ENCODE measurements around the gene ARFGAP2. TPM values are rescaled to one million over a fixed set of nuclear protein-coding genes. Genes with fewer than 3 reads are reported as not detected.

Gene ARFGAP2
- total and polyA plus RNA-seq, 12 donors: 72.3 to 411 (median 104) TPM

- H3K27me3 ChIP-seq: no peaks in the 10 kb centered on the region
- peaks cover 37 to 47% of the 10 kb centered on the region in 2 donors for H3K4me1 ChIP-seq (replicated peaks in 1 of 2)
- peak overlapping the region; percentile 60 to 96 (median 85) for H3K27ac ChIP-seq
- intact Hi-C loops (cut with DNase I): loop anchor here (5.0 to 10.0 kb wide), 2 partner anchors 75 to 78 kb away; no protein-coding TSS in a partner anchor
- TF ChIP-seq POLR2A (IDR thresholded peaks at IDR 0.05) (peak in 1 of 2 donors; percentile 54), CTCF (IDR thresholded peaks at IDR 0.05) (peak in 2 of 6 experiments; percentile 1 to 33)
- WGBS, 4 donors: 1 to 2% (median 1%) methylated on average over 32 to 63 of the region's 63 CpGs
- H3K4me3 ChIP-seq: peak overlapping the region in 2 of 4 donors; percentile 54 to 69
- H3K9me3 ChIP-seq (replicated peaks in 1 of 3): no peaks in the 10 kb centered on the region
- peak; percentile 67 to 82 (median 76) for DNase-seq
- no peaks in the 10 kb centered on the region for H3K36me3 ChIP-seq (replicated peaks in 1 of 2)
Observed at GRCh38 chr11:47186700-47187695, 10.3 kb upstream of the ARFGAP2 start.

GRCh38 chr11:47186076-47186699 lies 9.5 kb upstream of the ARFGAP2 start, which contains the start of gene PACSIN3:
Gene PACSIN3 (minus strand): TSS chr11:47186434. CDS start chr11:47182727, 3,707 bp downstream.
- intact Hi-C loops (cut with DNase I): loop anchor here (5.0 to 10.0 kb wide), 2 partner anchors 76 to 79 kb away; no protein-coding TSS in a partner anchor
- 0 to 1% methylated on average over 73 to 80 of the region's 80 CpGs; no CpG with 5 or more reads in 2 of the 4 donors for WGBS, 4 donors
- peak within 1 kb of the TSS; percentile 54 to 78 (median 62) for H3K4me3 ChIP-seq
- H3K9me3 ChIP-seq (replicated peaks in 1 of 3): no peaks in the 10 kb centered on the region
- H3K27me3 ChIP-seq: no peaks in the 10 kb centered on the region
- peak in 2 of 6 experiments; percentile 9 to 29 for TF ChIP-seq CTCF (IDR thresholded peaks at IDR 0.05)
- peak in 1 of 2 donors; percentile 6 for TF ChIP-seq POLR2A (IDR thresholded peaks at IDR 0.05)
- DNase-seq: peak in 5 of 7 donors; percentile 41 to 71 (median 55)
- H3K36me3 ChIP-seq (replicated peaks in 1 of 2): no peaks in the 10 kb centered on the region
- H3K27ac ChIP-seq: peak within 1 kb of the TSS; percentile 85 to 96 (median 91)
- peaks cover 37 to 47% of the 10 kb centered on the region in 2 donors for H3K4me1 ChIP-seq (replicated peaks in 1 of 2)

- Histone ChIP-seq H3K27ac (peak overlapping the region; percentile 85 to 96 (median 91)), H3K9me3 (replicated peaks in 1 of 3) (no peaks in the 10 kb centered on the region), H3K36me3 (replicated peaks in 1 of 2) (peaks cover 0 to 1% of the 10 kb centered on the region in 2 donors), H3K4me1 (replicated peaks in 1 of 2) (peaks cover 37 to 47% of the 10 kb centered on the region in 2 donors), H3K4me3 (peak overlapping the region; percentile 54 to 78 (median 62)), H3K27me3 (no peaks in the 10 kb centered on the region)
- peak; percentile 85 to 89 (median 86) for DNase-seq
- intact Hi-C loops (cut with DNase I): loop anchor here (5.0 to 10.0 kb wide), 2 partner anchors 77 to 79 kb away; no protein-coding TSS in a partner anchor
- TF ChIP-seq POLR2A (IDR thresholded peaks at IDR 0.05) (peak; percentile 41 to 86), CTCF (IDR thresholded peaks at IDR 0.05) (no peak)
- 1 to 22% (median 6%) methylated on average over 11 to 50 of the region's 50 CpGs for WGBS, 4 donors
Observed at GRCh38 chr11:47185305-47186075, 8.8 kb upstream of the ARFGAP2 start.

All from adrenal gland (tissue), 12 donors.